NCI-H2227 (cell line): Measurements from ENCODE around the gene LMAN2.
A peak's percentile ranks its signal among the peaks of the same experiment; 100 is the strongest.
"Not testable (repeated sequence)": the region's sequence is repeated elsewhere in the genome, so short reads cannot be mapped to it uniquely, and the experiment has no call there.

Source experiments
- DNase-seq: peaks from one replicate; lab custom pipeline; 2025; ENCODE audit not compliant: unreplicated experiment; lab: John Stamatoyannopoulos, UW

Gene LMAN2

DNA sequence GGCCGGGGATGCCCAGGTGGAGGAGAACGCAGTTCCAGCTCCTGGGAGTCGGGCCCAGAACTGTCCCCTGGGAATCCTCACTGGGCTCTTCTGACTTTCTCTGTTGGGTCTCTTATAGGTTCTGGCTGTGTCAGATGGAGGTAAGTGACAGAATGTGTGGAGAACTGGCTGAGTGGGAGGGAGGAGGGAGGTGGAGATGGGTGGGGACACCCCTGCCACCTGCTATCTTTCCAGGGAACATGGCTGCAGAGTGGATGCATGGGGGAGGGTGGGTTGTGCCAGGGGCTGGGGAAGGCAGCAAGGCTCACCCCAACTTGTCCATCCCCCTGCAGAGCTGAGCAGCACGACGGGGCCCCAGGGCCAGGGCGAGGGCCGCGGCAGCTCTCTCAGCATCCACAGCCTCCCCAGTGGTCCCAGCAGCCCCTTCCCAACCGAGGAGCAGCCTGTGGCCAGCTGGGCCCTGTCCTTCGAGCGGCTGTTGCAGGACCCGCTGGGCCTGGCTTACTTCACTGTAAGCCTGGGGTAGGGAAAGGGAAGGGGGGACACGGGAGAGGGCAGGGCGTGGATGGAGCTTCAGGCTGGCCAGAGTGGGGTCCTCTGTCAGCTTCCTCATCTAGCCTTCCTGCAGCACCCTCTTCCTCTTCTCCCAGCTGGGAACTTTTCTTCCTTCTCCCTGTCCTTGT is 14.5 kb upstream of the LMAN2 start:
- DNase-seq = no peak

DNA sequence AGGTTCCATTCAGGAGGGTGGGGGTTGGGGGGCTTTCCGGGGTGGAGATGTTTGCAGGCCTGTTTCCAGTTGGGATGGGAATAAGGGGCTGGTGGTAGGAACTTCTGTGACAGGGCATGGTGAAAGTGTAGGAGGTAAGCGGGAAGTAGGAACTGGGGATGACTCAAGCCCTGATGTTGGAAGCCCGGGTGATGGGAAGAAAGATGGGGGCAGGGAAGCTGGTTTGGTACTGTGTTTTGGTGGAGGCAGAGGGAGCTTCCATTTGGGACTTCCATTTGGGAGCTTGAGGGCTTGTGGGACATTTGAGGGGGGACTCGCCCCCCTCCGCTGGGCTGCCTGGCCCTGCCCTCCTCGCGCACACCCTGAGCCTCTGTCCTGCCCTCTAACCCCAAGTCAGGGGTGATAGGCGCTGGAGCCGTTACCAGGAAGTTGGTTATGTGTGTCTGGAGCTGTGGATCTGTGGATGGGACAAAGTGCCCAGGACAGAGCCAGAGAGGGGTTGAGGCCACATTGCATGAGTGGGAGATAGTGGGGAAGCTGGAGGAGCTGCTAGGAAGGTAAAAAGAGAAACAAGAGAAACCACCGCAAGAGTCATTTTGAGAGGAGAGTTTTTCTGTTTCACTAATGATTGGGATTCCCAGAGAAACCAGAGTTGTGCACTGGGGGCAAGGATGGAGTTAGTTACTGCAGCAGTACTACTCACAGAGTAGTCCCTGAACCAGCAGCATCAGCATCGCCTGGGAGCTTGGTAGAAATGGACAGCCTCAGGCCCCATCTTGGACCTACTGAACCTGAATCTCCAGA is 12.9 kb upstream of the LMAN2 start:
- DNase-seq = no peak

DNA sequence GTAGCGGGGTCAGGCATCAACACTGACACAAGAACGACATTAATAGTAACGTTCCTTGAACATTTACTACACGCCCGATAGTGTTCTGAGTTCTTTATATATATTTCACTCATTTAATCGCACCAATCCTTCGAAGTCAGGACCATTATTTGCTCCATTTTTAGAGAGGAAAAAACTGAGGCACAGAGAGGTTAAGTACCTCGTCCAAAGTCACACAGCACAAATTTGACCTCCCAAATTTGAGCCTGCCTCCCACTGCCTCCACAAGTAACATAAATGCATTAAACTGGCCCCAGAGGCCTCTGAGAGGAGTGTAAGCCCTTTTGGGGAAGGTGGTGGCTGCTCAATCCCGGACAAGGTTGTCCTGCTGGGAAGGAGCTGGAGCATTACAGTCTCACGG is 12.1 kb upstream of the LMAN2 start:
- DNase-seq = no peak

DNA sequence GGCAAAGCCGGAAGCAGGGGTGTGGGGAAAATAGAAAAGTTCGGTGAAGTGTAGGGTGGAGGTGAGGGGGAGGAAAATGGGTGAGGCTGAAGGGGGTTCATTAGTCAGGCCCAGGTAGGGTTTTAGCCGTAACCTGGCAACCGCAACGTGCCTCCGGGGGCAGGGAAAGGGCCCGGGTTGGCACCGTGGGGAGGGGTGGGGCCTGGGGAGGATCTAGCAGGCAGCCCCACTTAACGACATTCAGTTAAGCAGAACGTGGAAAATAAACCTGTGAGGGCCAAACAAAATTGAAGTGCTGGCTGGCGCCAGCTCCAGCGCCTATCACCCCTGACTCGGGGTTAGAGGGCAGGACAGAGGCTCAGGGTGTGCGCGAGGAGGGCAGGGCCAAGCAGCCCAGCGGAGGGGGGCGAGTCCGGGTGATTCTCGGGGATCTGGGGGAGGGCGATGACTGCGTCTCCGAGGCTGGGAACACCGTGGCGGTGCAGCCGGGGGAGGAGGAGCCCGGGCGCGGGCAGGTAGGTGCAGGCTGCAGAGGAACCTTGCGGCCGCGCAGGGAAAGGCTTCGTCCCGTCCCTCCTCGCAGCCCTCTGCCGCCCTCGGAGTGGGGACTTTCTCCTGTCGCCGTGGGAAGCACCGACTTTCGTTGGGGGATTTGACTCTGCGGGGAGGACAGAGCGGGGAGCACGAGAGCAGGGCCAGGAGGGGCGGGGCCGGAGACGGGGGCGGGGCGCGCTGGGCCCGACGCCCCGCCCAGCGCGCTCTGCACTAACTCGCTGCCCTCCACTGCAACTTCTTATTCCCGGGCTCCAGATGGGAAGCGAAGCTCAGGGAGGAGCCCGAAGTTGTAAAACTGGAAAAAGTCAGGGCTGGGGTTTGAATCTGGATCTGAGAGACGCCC is 11.4 kb upstream of the LMAN2 start:
- DNase-seq = peak; percentile 63

DNA sequence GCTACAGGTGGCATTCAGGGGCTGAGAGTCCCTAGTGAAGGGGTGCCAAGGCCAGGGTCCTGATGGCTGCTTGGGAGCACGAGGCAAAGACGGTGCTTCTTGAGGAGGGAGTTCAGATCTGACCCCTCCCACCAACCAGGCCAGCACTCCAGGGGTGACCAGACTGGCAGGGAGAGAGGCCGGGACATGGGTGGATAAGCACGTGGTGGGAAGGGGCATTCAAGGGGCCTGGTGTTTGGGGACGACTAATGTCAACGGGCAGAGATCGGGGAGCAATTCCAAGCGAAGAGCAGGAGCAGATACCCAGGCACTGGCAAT is 10.8 kb upstream of the LMAN2 start:
- DNase-seq = no peak

DNA sequence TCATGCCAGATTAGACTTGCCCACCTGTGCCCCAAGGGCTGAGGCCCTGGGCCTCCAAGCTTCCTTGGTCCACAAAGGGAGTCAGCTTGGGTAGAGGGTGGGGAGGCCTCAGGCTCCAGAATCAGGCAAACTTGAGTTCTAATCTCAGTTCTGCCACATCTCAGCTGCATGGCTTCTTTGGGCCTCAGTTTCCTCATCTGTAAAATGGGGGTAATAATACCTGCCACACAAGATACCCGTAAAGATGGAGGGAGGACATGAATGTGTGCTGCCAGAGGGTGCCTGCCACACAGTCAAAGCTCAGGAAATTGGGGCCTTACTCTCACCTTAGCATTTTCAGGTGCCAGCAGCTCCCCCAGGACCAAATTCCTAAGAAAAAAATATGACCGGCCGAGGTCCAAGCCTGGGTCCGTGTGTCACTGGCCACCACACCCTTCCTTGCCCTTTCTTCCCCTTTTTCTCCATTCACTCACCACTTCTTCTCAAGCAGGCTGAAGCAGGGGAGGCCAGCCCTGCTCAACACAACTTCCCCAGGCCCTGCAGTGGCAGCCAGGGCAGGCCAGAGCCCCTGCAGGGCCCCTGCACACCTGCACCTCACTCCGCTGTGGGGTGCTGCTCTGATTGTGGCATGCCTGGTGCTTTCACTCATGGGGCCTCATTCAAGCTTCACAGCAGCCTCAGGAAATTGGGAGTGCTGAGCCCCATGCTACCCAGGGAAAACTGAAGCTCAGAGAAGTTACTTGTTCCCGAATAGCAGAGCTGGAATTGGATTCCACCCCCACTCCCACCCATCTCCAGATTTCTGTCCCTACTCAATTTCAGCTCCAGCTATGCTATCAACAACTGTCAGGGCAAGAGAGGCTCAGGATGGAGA is 10.2 kb upstream of the LMAN2 start:
- no peak for DNase-seq

DNA sequence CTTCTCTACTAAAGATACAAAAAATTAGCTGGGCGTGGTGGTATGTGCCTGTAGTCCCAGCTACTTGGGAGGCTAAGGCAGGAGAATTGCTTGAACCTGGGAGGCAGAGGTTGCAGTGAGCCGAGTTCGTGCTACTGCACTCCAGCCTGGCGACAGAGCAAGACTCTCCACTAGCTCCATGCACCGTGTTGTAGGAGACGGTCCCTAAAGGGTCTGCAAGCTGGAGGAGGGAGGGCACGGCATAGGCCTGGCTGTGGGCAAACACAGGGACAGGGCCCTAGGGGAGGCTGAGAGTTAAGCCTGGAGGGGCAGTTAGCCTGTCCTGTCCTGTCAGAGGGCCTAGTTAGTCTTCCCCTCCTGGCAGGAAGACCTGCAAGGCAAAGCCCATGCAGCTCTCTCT is 9.3 kb upstream of the LMAN2 start:
- not testable (repeated sequence) for DNase-seq

DNA sequence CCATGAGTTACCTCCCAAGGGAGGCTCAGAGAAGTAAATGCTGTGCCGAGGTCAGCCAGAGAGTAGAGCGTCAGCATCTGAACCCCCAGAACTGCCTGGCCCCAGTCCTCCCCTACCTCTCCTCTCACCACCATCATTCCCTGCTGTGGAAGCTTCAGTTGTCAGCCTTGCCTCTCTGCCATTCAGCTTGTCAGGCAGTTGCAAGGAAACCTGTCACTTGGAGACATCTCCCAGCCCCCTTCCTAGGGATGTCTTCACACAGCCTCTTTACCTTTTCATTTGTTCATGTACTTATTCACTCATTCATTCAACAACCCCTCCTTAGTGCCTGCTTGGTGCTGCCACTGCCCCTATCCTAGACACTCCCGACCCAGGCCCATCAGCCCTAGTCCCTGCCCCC is 8.4 kb upstream of the LMAN2 start:
- DNase-seq = no peak

DNA sequence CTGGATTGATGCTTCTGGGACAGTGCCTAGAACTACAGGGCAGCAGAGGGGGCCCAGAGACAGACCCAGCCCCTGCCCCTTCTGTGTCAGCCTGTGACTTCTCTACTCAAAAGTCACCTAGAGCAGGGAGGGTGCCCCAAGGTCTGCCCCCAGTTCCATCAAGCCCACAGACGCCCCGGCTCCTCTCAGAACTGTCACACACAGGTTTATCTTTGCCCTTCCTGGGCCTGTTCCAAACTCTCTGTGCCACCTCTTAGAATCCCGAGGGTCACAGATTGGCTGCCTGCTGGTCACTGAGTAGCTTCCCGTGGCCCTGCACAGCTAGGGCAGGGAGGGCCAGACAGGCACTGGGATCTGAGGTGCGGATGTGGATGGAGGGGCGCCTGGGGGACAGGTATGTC is 8.0 kb upstream of the LMAN2 start:
- DNase-seq = no peak

DNA sequence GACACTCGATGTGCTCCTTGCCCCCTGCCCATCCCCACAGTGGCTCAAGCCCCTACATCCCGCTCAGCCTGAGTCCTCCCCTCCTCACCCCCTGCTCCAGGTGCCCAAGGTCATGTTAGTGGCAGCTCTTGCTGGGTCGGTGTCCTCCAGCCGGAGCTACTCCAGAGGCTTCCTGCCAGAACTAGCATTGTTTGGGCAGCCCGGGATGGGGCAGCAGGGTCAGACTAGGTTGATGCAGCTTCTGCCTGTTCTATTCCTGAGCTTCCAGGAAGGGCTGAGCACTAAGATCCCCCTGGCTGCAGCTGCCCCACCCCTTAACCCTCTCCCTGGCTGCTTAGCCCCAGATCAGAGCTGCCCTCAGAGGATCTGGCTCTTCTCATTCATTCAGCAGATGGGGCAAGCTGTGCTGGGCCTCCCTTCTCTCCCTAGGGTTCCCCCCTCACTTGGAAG is 6.9 kb upstream of the LMAN2 start:
- DNase-seq = no peak

DNA sequence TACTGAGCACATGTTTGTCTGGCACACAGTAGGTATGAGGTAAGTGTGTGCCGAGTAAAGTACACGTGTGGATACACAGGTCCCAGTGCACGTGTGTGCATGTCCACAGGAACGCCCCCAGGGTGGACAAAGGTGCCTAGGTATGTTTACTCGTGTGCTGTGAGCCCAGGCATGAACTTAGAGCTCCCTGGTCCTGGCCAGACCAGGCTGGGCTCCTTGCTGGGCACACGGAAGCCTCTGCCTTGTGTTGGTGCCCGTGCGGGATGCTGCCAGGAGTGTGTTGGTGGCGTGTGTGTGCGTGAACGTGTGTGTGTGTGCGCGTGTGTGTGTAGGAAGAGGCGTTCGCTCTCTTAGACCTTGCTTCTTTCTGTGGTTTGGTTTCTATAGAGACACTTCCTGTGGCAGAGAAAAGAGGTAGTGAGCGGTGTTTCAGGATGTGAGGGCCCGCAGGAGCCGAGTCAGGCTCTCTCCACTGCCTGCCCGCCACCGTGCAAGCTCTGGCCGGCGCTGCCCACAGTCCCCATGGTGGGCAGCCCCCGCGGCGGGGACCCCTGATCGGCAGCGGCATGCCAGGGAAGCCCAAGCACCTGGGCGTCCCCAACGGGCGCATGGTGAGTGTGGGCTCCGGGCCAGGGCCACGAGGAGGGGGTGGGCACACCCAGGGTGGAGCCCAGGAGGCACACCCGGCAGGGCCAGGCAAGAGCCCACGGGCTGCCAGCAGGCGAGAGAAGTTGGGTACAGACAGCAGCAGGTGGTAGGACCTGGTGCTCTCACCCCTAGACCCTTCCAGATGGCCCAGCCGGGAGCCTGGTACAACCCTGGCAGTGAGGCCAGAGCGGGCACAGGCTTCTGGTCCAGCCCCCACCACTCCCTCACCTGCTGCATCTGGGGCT is 6.2 kb upstream of the LMAN2 start, which contains the start of gene RGS14:
TSS of gene RGS14 (plus strand) at position 466 of the 893 bp plus-strand sequence. CDS start at position 567, 101 bp downstream.
- DNase-seq = peak; percentile 60

DNA sequence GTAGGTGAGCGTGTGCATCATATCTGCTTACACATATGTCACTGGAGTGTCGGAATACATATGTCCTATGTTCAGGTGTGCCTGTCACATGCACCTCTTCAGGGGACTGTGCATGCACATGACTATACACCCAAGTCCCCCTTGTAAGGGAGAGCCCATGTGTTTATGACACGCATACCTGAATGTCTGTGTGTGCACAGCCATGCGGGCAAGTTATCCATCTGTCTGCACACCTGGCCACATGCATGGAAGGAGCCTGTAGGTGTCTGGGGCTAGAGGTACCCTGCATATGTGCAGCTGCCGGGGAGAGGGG is 5.6 kb upstream of the LMAN2 start:
- DNase-seq = no peak

DNA sequence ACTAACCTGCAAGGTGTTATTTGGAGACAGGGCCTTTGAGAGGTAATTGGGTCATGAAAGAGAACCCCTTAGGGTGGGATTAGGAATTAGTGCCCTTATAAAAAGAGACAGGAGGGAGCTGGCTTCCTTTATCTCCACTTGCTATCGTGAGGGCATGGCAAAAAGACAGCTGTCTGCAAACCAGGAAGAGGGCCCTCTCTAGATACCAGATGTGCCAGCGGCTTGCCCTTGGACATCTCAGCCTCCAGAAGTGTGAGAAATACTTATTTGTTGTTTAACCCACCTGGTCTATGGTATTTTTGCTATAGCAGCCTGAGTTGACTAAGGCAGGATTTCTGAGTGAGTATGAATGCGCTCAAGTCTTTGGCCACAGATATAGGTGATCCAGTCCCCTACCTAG is 5.3 kb upstream of the LMAN2 start:
- no peak for DNase-seq

DNA sequence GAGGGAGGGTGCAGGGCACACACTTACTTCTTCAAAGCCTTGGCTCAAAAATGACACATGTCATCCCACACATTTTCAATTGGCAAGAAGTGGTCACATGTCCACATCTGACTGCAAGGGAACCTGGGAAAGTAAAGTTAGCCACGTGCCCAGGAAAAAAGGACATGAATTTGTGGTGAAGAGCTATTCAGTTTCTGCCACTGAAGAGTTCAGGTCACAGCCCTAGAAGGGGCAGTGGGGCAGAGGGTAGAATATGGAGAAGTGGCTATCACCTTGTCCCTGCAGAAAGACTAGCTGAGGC is 4.3 kb upstream of the LMAN2 start:
- no peak for DNase-seq

DNA sequence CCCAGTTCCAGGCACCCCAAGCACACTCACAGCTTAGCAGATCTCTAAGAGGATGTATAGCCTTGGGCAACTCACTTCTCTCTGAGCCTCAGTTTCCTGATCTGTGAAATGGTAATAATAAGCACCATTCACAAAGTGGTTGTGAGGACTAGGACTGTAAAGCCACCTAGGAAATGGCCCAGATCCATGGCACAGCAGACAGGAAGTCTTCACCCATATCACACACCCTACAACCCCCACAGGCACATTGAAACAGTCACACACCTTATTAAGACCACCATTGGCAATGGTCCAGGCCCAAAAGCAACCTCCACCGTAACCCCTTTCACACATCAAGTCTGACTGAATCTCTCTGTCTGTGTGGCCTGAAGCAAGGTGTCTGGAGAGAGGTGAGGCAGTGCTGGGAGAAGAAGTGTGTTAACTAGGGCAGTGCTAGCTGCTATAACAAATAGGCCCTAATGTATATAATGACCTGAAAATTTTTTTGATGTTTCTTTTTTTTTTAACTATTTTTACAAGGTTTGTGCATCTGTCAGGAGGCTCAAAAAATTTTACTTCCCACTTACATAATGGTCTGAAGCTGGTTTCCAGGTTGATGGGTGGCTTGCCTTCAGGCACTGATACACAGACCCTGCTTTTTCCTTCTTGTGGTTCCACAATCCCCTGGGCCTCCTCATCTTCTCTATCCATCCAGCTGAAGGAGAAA is 3.8 kb upstream of the LMAN2 start:
- no peak for DNase-seq

DNA sequence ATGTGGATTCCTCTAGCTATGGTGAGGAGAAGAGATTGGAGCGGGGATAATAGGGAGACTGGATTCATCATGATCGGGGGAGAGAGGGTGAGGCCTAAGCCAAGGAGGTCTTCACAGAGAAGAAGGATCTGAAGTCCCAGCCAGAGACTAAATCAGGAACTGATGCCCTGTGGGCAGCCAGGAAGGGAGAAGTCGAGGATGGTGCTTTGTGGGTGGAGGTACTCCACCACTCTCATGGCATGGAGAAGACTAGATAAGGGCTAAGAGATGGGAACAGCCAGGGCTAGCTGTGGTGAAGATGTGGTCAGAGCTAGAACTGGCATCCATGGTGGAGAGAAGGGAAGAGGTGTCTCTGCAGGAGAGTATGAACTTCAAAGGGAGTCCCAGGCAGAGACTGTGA is 3.2 kb upstream of the LMAN2 start:
- no peak for DNase-seq

DNA sequence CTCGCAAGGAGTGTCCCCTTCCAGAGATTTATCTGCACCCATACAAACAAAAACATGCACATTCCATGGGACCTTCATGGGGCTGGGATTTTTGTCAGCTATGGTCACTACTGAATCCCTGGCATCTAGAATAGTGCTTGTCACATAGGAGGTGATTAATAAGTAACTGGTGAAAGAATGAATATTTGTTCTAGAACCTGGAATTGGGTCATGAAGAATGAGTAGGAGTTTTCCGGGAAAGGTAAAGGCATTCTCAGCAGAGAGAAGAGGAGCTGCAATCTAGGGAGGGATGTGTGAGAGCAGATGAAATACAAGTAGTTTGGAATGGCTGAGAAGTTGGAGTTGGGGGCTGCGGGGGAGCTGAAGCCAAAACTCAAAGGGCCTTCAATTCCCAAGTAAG is 2.8 kb upstream of the LMAN2 start:
- no peak for DNase-seq

DNA sequence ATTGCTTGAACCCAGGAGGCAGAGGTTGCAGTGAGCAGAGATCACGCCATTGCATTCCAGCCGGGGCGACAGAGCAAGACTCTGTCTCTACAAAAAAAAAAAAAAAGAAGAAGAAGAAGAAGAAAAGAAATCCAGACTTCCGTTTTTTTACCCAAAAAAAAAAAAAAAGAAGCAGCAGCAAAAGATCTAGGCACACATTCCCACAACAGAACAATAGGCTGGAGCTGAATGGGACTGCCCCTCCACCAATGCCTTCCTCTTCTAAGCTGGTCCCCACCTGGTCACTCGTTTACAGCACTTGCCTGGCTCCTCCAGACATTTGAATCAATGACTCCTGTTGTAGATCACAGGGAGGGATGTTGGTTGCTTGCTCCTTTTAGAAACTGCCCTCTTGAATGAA is 1.6 kb upstream of the LMAN2 start:
- DNase-seq = no peak

DNA sequence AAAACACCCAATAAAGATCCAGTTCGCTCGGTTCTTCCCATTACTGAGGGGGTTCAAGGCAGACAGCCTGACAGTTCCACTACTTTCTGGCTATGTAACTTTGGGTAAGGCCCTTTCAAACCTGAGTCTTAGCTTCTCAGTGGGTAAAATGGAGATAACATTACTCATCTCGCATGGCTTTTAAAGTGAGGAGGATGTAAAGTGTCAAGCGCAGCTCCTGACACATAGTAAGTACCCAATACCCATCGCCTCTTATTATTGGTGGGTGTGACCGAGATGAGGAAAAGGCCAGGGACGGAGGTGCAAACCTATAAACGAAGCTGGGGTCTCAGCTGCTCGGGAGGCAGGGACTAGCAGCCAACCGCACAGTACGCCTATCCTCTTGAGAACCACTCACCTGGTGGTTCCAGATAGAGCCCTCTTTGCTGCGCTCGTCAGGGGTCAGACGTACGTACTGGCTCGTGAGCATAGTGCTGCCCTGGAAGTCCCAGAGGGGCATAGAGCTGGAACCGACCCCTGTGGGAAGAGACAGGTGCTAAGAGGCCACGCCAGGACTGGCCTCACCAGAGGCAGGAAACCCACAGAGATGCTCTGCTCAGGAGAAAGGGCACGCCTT is 584 bp downstream of the LMAN2 start:
- no peak for DNase-seq
